Tibial nerve (tissue), 4 donors: Measurements from ENCODE around the gene PHC2.

ENCODE experiments used
- EP300 ChIP-seq, 2 donors: sonication (generic); formaldehyde crosslinking; IDR thresholded peaks; one replicate each; pipeline ENCODE4 v1.6.1; 2017; ENCODE audit warnings: antibody characterized with exemption in 2 of 2, mild to moderate bottlenecking in 1 of 2
- POLR2A ChIP-seq, 2 donors: fragments of 450-650 bp; IDR thresholded peaks; one replicate each; pipeline ENCODE4 v1.6.1; 2017; ENCODE audit warnings: antibody characterized with exemption in 2 of 2, mild to moderate bottlenecking in 2 of 2, moderate library complexity in 2 of 2
- TF ChIP-seq, protein P1 (sequence below), 5 experiments: fragments of 200-600 bp in 3 of 5; fragments of 450-650 bp in 2 of 5; sonication (generic) in 3 of 5; IDR thresholded peaks; one replicate each; pipeline ENCODE4 v1.5.1; 2016 to 2019; ENCODE audit warnings: antibody characterized with exemption in 5 of 5, mild to moderate bottlenecking in 3 of 5, moderate library complexity in 2 of 5

DNA sequence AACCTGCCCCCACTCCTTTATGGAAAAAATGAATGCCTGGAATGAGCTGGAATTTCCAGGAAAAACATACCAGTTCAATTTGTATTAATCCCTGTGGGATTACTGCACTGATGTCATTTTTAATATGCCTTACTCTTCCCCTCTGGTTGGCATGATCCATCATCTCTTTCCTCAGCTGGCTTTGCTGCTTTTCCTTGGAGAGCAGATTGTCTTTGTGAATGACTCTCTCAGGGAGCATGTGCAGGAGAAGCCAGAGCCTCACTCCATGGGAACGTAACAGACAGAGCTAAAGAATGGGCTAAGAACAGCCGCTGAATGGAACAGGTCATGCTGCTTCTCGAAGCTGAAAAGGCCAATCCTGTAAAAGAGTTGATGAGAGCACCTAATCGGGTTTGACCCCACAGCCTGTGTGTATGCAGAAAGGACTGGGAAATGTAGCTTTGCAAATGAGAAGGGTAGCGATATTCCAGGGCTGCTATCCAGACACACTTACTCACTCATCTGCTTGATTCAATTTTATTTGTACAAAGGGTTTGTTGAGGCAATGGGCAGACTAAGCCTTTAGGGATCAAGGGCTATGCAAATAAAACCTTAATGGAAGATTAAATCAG lies 20.7 kb downstream of the PHC2 start:
- TF ChIP-seq, protein P1, sequence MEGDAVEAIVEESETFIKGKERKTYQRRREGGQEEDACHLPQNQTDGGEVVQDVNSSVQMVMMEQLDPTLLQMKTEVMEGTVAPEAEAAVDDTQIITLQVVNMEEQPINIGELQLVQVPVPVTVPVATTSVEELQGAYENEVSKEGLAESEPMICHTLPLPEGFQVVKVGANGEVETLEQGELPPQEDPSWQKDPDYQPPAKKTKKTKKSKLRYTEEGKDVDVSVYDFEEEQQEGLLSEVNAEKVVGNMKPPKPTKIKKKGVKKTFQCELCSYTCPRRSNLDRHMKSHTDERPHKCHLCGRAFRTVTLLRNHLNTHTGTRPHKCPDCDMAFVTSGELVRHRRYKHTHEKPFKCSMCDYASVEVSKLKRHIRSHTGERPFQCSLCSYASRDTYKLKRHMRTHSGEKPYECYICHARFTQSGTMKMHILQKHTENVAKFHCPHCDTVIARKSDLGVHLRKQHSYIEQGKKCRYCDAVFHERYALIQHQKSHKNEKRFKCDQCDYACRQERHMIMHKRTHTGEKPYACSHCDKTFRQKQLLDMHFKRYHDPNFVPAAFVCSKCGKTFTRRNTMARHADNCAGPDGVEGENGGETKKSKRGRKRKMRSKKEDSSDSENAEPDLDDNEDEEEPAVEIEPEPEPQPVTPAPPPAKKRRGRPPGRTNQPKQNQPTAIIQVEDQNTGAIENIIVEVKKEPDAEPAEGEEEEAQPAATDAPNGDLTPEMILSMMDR (IDR thresholded peaks at IDR 0.05), result no peak
- TF ChIP-seq POLR2A (IDR thresholded peaks at IDR 0.05) (no peak), EP300 (IDR thresholded peaks at IDR 0.05) (no peak)
